CD4-positive, alpha-beta memory T cell (primary cell): ENCODE data around the gene CHRDL2. TPM values are rescaled to one million over a fixed set of nuclear protein-coding genes. Genes with fewer than 3 reads are reported as not detected.
A peak's percentile ranks its signal among the peaks of the same experiment; 100 is the strongest.

ENCODE experiments used
- CTCF ChIA-PET: fragments of 350-600 bp; sonication (Branson Sonifier 250); formaldehyde crosslinking; loops from one replicate; lab custom pipeline; 2021; ENCODE audit warnings: inconsistent platforms; ENCODE audit not compliant: partially characterized antibody; lab: Charles Lee
- POLR2A ChIA-PET: fragments of 350-600 bp; sonication (Branson Sonifier 250); formaldehyde crosslinking; loops from one replicate; lab custom pipeline; 2021; ENCODE audit not compliant: partially characterized antibody; lab: Charles Lee
- DNase-seq, 5 donors: peaks; one replicate each; pipeline versions ENCODE4 v3.0.0 to v3.0.0-alpha.2; 2020 to 2022; ENCODE audit warnings: mixed read lengths in 1 of 5
- H3K27ac ChIP-seq: one replicate; pipeline ENCODE4 v1.7.0; 2013; ENCODE audit warnings: low read depth, low read length
- H3K27me3 ChIP-seq: 2 replicates; pipeline ENCODE4 v1.7.0; 2013; ENCODE audit warnings: mild to moderate bottlenecking, low read length, moderate library complexity; ENCODE audit not compliant: insufficient read depth
- H3K36me3 ChIP-seq: 2 replicates; pipeline ENCODE4 v1.7.0; 2013; ENCODE audit warnings: mild to moderate bottlenecking, low read length, moderate library complexity; ENCODE audit not compliant: insufficient read depth
- H3K4me1 ChIP-seq: 2 replicates; pipeline ENCODE4 v1.7.0; 2013; ENCODE audit warnings: mild to moderate bottlenecking, low read length, moderate library complexity; ENCODE audit not compliant: insufficient read depth
- H3K4me3 ChIP-seq, 2 donors: one replicate each; pipeline ENCODE4 v1.7.0; 2013; ENCODE audit warnings: low read length in 2 of 2, mild to moderate bottlenecking in 1 of 2
- H3K9me3 ChIP-seq, 2 donors: one replicate each; pipeline ENCODE4 v1.7.0; 2013; ENCODE audit warnings: low read length in 2 of 2, control low read depth in 1 of 2; ENCODE audit not compliant: control insufficient read depth in 1 of 2
- H3K27ac Mint-ChIP-seq, 7 donors: one replicate each; pipeline ENCODE4 v1.8.0; 2020 to 2021; ENCODE audit warnings: mixed read lengths in 7 of 7, mild to moderate bottlenecking in 6 of 7, inconsistent platforms in 3 of 7, moderate library complexity in 3 of 7
- H3K27me3 Mint-ChIP-seq, 2 donors: one replicate each; pipeline ENCODE4 v1.8.0; 2020 to 2021; ENCODE audit warnings: mixed read lengths in 2 of 2
- H3K36me3 Mint-ChIP-seq, 2 donors: one replicate each; pipeline ENCODE4 v1.8.0; 2020 to 2021; ENCODE audit warnings: mixed read lengths in 2 of 2, inconsistent platforms in 1 of 2, mild to moderate bottlenecking in 1 of 2
- H3K4me1 Mint-ChIP-seq, 4 donors: one replicate each; pipeline ENCODE4 v1.8.0; 2020 to 2021; ENCODE audit warnings: mixed read lengths in 4 of 4, mild to moderate bottlenecking in 1 of 4
- H3K4me3 Mint-ChIP-seq, 8 donors: one replicate each; pipeline ENCODE4 v1.8.0; 2020 to 2021; ENCODE audit warnings: mixed read lengths in 8 of 8, mild to moderate bottlenecking in 7 of 8, moderate library complexity in 6 of 8, inconsistent platforms in 3 of 8
- H3K9me3 Mint-ChIP-seq, 8 donors: one replicate each; pipeline ENCODE4 v1.8.0; 2020 to 2021; ENCODE audit warnings: mixed read lengths in 8 of 8, mild to moderate bottlenecking in 5 of 8, inconsistent platforms in 3 of 8, moderate library complexity in 1 of 8
- intact Hi-C: fragments of 100-400 bp; cut with micrococcal nuclease; formaldehyde crosslinking; loops from one replicate; pipeline ENCODE4 v1.15.1; 2023
- polyA plus RNA-seq, 2 donors: library from polyadenylated mRNA; unstranded; fragments of 300-500 nt; fragmentation: Illumina TruSeq; gene quantifications; one replicate each; pipeline ENCODE4 v1.2.3, GENCODE V29; 2021
- total RNA-seq, 2 experiments: library from RNA; stranded (reverse); gene quantifications; one replicate each; pipeline ENCODE4 v1.2.3, GENCODE V29; 2021

CHRDL2 gene, protein sequence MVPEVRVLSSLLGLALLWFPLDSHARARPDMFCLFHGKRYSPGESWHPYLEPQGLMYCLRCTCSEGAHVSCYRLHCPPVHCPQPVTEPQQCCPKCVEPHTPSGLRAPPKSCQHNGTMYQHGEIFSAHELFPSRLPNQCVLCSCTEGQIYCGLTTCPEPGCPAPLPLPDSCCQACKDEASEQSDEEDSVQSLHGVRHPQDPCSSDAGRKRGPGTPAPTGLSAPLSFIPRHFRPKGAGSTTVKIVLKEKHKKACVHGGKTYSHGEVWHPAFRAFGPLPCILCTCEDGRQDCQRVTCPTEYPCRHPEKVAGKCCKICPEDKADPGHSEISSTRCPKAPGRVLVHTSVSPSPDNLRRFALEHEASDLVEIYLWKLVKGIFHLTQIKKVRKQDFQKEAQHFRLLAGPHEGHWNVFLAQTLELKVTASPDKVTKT
- total RNA-seq (not detected), polyA plus RNA-seq (not detected)

DNA sequence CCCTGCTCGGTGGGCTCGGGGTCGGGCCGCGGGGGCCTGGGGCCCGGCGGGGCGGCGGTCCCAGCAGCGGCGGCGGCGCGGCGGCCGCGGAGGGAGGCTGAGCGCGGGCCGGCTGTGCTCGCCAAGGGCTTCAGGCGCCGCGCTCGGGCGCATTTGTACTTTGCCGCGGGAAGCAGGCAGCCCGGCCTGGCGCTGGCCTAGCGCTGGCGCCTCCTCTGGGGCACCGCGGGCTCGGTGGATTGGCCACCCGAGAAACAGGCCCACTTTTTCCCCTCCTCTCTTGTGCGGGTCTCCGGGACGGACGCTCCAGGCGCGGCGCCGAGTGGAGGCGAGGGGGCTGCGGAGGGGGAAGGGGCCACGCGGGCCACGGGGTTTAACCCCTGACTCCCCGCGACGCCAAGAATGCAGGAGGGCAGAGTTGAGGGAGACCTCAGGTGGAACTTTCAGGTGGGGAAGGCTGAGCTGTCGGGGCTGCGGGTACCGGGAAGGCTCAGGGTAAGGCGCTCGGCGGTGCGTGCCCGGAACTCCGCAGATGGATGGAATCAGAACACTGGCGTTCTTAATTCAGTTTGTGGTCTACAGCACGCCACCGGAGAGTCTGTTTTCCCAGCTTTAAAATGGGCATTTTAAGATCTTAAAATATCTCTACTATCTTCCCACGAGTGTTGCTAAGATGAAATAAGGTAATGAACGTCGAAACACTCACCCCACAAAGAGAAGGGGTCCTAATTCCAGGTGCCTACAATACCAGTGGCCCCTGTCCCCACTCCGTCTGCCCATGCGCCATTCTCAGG is at the start of gene CHRDL2:
CHRDL2 (minus strand) TSS at position 126 of the 794 bp plus-strand sequence. CDS start 538 bp downstream, outside the sequence.
- Mint-ChIP-seq H3K36me3 (no peaks in the 10 kb centered on the region), H3K27ac (no peak within 1 kb of the TSS), H3K9me3 (no peaks in the 10 kb centered on the region), H3K27me3 (peaks cover 37 to 54% of the 10 kb centered on the region in 2 donors), H3K4me3 (peak within 1 kb of the TSS in 7 of 8 donors; percentile 9 to 71 (median 46)), H3K4me1 (peaks cover 7 to 18% (median 10%) of the 10 kb centered on the region in 4 donors)
- ChIA-PET POLR2A (no interaction called here), CTCF (interaction anchor here (0.8 to 1.6 kb wide), 2 partner anchors 13 to 29 kb away, joined by 4 read pairs; no protein-coding TSS in a partner anchor)
- H3K4me1 ChIP-seq = peaks cover 3% of the 10 kb centered on the region
- no peak within 1 kb of the TSS for H3K4me3 ChIP-seq
- no peaks in the 10 kb centered on the region for H3K9me3 ChIP-seq
- DNase-seq = no peak
- no peak within 1 kb of the TSS for H3K27ac ChIP-seq
- H3K36me3 ChIP-seq = no peaks in the 10 kb centered on the region
- H3K27me3 ChIP-seq = peaks cover 10% of the 10 kb centered on the region
- intact Hi-C loops = no loop called here

DNA sequence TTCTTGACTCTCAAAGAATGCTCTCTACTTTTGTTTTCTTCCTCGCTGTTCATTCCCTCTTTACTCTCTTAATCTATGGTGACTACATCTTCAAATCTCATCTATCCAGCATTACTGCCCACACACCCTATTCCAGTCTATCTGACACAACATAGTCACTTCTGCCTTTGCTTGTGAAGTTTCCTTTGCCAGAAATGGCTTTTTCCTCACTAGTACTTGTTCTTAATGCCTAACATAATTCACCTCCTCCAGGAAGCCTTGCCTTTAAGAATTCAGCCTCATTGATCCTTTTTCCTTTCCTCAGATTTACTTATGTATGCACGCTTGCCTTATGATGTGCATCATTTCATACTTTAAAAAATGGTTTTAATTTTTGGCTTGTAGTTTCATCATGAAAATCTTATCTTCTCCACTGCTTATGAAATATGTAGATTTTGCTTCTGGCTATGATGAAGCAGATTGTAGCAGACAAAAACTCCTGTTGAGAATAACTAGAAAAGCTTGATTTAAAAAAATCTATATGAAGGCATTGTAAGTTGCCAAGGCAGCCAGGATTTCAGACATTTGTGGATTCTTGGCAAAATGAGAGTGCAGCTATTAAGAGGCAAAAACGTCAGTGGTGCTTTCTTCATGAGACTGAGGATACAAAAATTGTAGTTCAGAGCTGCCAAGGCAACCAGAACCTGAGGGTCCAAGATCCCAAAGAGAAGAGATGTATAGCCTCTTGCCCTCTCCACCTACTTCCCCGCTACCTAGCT is 49.2 kb upstream of the CHRDL2 start:
- H3K4me3 ChIP-seq = no peak overlapping the region
- H3K27ac ChIP-seq = no peak overlapping the region
- POLR2A ChIA-PET = no interaction called here
- CTCF ChIA-PET = no interaction called here
- no peak overlapping the region for H3K27ac Mint-ChIP-seq
- peaks cover 1 to 5% of the 10 kb centered on the region in 2 donors for H3K36me3 Mint-ChIP-seq
- peaks cover 0 to 2% (median 0%) of the 10 kb centered on the region in 8 donors for H3K9me3 Mint-ChIP-seq
- H3K4me3 Mint-ChIP-seq = no peak overlapping the region
- intact Hi-C loops = no loop called here
- no peak for DNase-seq
- no peaks in the 10 kb centered on the region for H3K27me3 Mint-ChIP-seq
- H3K9me3 ChIP-seq = no peaks in the 10 kb centered on the region
- no peaks in the 10 kb centered on the region for H3K27me3 ChIP-seq
- no peaks in the 10 kb centered on the region for H3K36me3 ChIP-seq
- H3K4me1 ChIP-seq = peaks cover 60% of the 10 kb centered on the region
- peaks cover 13 to 38% (median 34%) of the 10 kb centered on the region in 4 donors for H3K4me1 Mint-ChIP-seq

DNA sequence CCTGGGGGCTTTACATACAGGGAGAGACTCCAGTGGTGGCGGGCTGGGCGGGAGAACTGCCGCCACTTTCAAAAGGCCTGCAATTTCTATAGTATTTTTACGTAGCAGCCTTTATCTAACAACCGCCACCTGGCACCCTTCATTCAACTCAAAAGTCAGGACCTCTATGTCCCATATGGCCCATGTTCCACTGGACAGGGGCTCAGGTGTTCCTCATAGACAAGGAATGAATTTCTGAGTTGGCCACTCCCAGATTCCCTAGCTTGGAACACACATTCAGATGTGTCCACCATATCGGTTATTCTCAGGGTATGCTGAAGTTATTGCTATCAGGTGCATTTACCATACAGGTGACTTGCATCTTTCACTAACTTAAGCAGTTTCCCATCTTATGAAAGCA is 47.4 kb upstream of the CHRDL2 start:
- Mint-ChIP-seq H3K4me1 (peaks cover 24 to 46% (median 31%) of the 10 kb centered on the region in 4 donors), H3K4me3 (no peak overlapping the region), H3K9me3 (peaks cover 0 to 2% (median 0%) of the 10 kb centered on the region in 8 donors), H3K27me3 (no peaks in the 10 kb centered on the region), H3K36me3 (peaks cover 2 to 10% of the 10 kb centered on the region in 2 donors), H3K27ac (no peak overlapping the region)
- intact Hi-C loops = no loop called here
- Histone ChIP-seq H3K4me3 (no peak overlapping the region), H3K9me3 (no peaks in the 10 kb centered on the region), H3K4me1 (peaks cover 48% of the 10 kb centered on the region), H3K27ac (no peak overlapping the region), H3K36me3 (no peaks in the 10 kb centered on the region), H3K27me3 (no peaks in the 10 kb centered on the region)
- no peak for DNase-seq
- ChIA-PET CTCF (interaction anchor here (1.2 to 1.3 kb wide), 2 partner anchors 22 to 39 kb away, joined by 3 to 4 read pairs; no protein-coding TSS in a partner anchor), POLR2A (no interaction called here)

DNA sequence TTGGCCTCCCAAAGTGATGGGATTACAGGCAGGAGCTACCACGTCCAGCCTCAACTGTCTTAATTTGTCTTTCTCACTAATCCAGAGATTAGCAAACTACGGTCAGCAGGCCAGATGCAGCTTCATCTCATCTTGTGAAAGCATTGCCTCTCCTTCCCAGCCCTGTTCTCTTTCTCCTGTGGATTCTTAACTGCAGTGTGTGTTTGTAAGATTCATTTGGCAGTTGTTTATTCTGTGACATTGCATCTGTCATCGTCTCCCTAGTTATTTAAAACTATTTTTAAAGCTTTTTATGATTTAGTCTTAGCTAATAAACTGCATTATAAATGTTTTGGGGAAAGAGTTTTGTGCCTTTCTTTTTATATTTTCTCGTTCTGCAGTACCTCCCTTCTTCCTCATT is 46.7 kb upstream of the CHRDL2 start:
- H3K4me3 Mint-ChIP-seq = no peak overlapping the region
- Histone ChIP-seq H3K4me3 (no peak overlapping the region), H3K36me3 (no peaks in the 10 kb centered on the region), H3K9me3 (no peaks in the 10 kb centered on the region), H3K27ac (no peak overlapping the region), H3K27me3 (no peaks in the 10 kb centered on the region), H3K4me1 (peaks cover 48% of the 10 kb centered on the region)
- ChIA-PET CTCF (interaction anchor here (1.2 kb wide), 1 partner anchor 38 kb away, joined by 4 read pairs; no protein-coding TSS in a partner anchor), POLR2A (no interaction called here)
- no peak for DNase-seq
- no peak overlapping the region for H3K27ac Mint-ChIP-seq
- intact Hi-C loops = no loop called here
- H3K9me3 Mint-ChIP-seq = peaks cover 0 to 2% (median 0%) of the 10 kb centered on the region in 8 donors
- peaks cover 2 to 10% of the 10 kb centered on the region in 2 donors for H3K36me3 Mint-ChIP-seq
- H3K27me3 Mint-ChIP-seq = no peaks in the 10 kb centered on the region
- H3K4me1 Mint-ChIP-seq = peaks cover 25 to 49% (median 31%) of the 10 kb centered on the region in 4 donors

DNA sequence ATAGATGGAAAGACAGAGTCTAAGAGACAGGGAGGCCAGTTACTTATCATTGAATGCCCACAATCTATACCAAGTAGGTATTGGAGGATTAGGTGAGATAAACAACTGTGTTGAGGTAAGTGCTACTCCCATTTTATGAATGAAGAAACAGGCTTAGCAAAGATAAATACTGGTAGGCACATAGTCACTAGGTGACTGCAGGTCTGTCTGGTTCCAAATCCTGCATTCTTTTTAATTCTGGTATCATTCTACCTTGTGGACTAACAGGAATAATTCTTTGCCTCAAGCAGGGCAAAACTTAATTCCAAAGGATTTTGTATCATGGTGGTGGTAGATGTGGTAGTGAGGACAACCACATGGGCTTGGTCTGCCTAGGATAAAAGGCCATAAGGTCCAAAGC is 45.8 kb upstream of the CHRDL2 start:
- Mint-ChIP-seq H3K27me3 (no peaks in the 10 kb centered on the region), H3K4me1 (peaks cover 24 to 49% (median 32%) of the 10 kb centered on the region in 4 donors), H3K4me3 (no peak overlapping the region), H3K27ac (peak overlapping the region in 1 of 7 donors; percentile 62), H3K36me3 (peaks cover 2 to 10% of the 10 kb centered on the region in 2 donors), H3K9me3 (peaks cover 0 to 2% (median 0%) of the 10 kb centered on the region in 8 donors)
- Histone ChIP-seq H3K27me3 (no peaks in the 10 kb centered on the region), H3K36me3 (no peaks in the 10 kb centered on the region), H3K27ac (no peak overlapping the region), H3K9me3 (no peaks in the 10 kb centered on the region), H3K4me3 (no peak overlapping the region), H3K4me1 (peaks cover 40% of the 10 kb centered on the region)
- intact Hi-C loops = no loop called here
- ChIA-PET POLR2A (no interaction called here), CTCF (interaction anchor here (1.2 kb wide), 1 partner anchor 37 kb away, joined by 4 read pairs; no protein-coding TSS in a partner anchor)
- DNase-seq = no peak

DNA sequence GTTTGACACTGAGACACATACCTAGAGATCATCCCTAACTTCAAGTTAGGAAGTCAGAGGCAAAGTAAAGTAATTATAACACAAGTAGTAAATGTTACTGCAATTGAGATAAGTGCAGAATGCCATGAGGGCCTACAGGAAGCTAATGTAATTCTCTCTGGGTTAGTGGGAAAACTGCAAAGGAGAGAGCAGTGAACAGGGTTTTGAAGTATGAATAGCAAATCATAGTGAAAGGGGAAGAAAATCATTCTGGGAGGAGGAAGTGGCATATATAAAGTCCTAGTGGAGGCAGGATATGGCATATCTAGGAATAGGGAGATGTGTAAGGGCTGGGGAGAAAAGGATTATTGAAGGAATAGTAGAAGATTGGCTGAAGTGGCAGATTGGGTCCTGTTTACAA is 45.3 kb upstream of the CHRDL2 start:
- peaks cover 24 to 49% (median 33%) of the 10 kb centered on the region in 4 donors for H3K4me1 Mint-ChIP-seq
- no peaks in the 10 kb centered on the region for H3K9me3 ChIP-seq
- H3K9me3 Mint-ChIP-seq = peaks cover 0 to 2% (median 0%) of the 10 kb centered on the region in 8 donors
- H3K27ac ChIP-seq = no peak overlapping the region
- POLR2A ChIA-PET = no interaction called here
- H3K27ac Mint-ChIP-seq = peak overlapping the region in 3 of 7 donors; percentile 4 to 62 (median 7)
- no peaks in the 10 kb centered on the region for H3K27me3 ChIP-seq
- no peaks in the 10 kb centered on the region for H3K27me3 Mint-ChIP-seq
- peaks cover 2 to 10% of the 10 kb centered on the region in 2 donors for H3K36me3 Mint-ChIP-seq
- H3K4me3 ChIP-seq = no peak overlapping the region
- DNase-seq = no peak
- no peak overlapping the region for H3K4me3 Mint-ChIP-seq
- CTCF ChIA-PET = no interaction called here
- H3K4me1 ChIP-seq = peaks cover 35% of the 10 kb centered on the region
- intact Hi-C loops = no loop called here
- no peaks in the 10 kb centered on the region for H3K36me3 ChIP-seq
